Measurements from ENCODE around the gene RNF133. TPM values are rescaled to one million over a fixed set of nuclear protein-coding genes. Genes with fewer than 3 reads are reported as not detected.

The RNF133 gene
- total and polyA plus RNA-seq, 2 donors (not counting 1 experiment from before 2014, with no cell fraction given): not detected

GRCh38 chr7:122652876-122653275 lies 46.0 kb downstream of the RNF133 start:
- Histone ChIP-seq H3K4me3 (ENCODE audit: control extremely low read depth in 1 of 5, extremely low read depth in 1 of 5, insufficient read depth in 1 of 5, low read depth in 2 of 5, low read length in 4 of 5) (no peak overlapping the region), H3K9ac (ENCODE audit: low read length) (no peak overlapping the region), H3K4me2 (replicated peaks; ENCODE audit: low read depth, low read length, poor library complexity, severe bottlenecking) (no peak overlapping the region), H3K79me2 (ENCODE audit: control insufficient read depth, insufficient read depth, low read length) (no peaks in the 10 kb centered on the region), H3K36me3 (replicated peaks in 1 of 2; ENCODE audit: control extremely low read depth in 1 of 2, control insufficient read depth in 1 of 2, extremely low read depth in 1 of 2, insufficient read depth in 2 of 2, low read length in 1 of 2) (no peaks in the 10 kb centered on the region), H3K27me3 (replicated peaks in 1 of 4; ENCODE audit: control extremely low read depth in 1 of 4, control insufficient read depth in 3 of 4, insufficient read depth in 4 of 4, low read length in 3 of 4) (no peaks in the 10 kb centered on the region), H2AFZ (ENCODE audit: insufficient read depth, low read depth, low read length, poor library complexity, severe bottlenecking) (no peak overlapping the region), H3K27ac (ENCODE audit: low read length in 2 of 2) (no peak overlapping the region), H3K4me1 (ENCODE audit: control insufficient read depth in 2 of 2, insufficient read depth in 2 of 2, low read length in 2 of 2) (no peaks in the 10 kb centered on the region), H4K20me1 (ENCODE audit: control insufficient read depth, insufficient read depth, low read length, poor library complexity, severe bottlenecking) (no peaks in the 10 kb centered on the region), H3K9me3 (ENCODE audit: control extremely low read depth in 1 of 3, control insufficient read depth in 2 of 3, insufficient read depth in 1 of 3, low read length in 2 of 3) (no peaks in the 10 kb centered on the region)
- no peak overlapping the region for H3K27ac Mint-ChIP-seq
- DNase-seq (no peak), ATAC-seq (ENCODE audit: low read depth) (no peak)
- POLR2A ChIA-PET: no interaction called here
- intact Hi-C loops (cut with micrococcal nuclease): no loop called here
- no peak for TF ChIP-seq CTCF (IDR thresholded peaks at IDR 0.05)
- TF ChIP-seq EZH2 (IDR thresholded peaks at IDR 0.05; ENCODE audit: borderline replicate concordance, insufficient read depth, low read depth, low read length, poor library complexity, severe bottlenecking): no peak
- H3K4me1 Mint-ChIP-seq: no peaks in the 10 kb centered on the region
- WGBS (ENCODE audit: insufficient coverage): 88% methylated on average over 3 of the region's 4 CpGs
- H3K9me3 Mint-ChIP-seq (ENCODE audit: insufficient read depth): no peaks in the 10 kb centered on the region
- no peaks in the 10 kb centered on the region for H3K27me3 Mint-ChIP-seq
- no peak overlapping the region for H3K4me3 Mint-ChIP-seq
- CTCF ChIA-PET: no interaction called here

- ChIA-PET CTCF (no interaction called here), POLR2A (no interaction called here)
- intact Hi-C loops (cut with micrococcal nuclease): no loop called here
- WGBS (ENCODE audit: insufficient coverage): no CpG with 5 or more reads among the region's 2 CpGs
- Histone ChIP-seq H4K20me1 (ENCODE audit: control insufficient read depth, insufficient read depth, low read length, poor library complexity, severe bottlenecking) (no peaks in the 10 kb centered on the region), H3K36me3 (replicated peaks in 1 of 2; ENCODE audit: control extremely low read depth in 1 of 2, control insufficient read depth in 1 of 2, extremely low read depth in 1 of 2, insufficient read depth in 2 of 2, low read length in 1 of 2) (no peaks in the 10 kb centered on the region), H3K4me1 (ENCODE audit: control insufficient read depth in 2 of 2, insufficient read depth in 2 of 2, low read length in 2 of 2) (no peaks in the 10 kb centered on the region), H3K27me3 (replicated peaks in 1 of 4; ENCODE audit: control extremely low read depth in 1 of 4, control insufficient read depth in 3 of 4, insufficient read depth in 4 of 4, low read length in 3 of 4) (no peaks in the 10 kb centered on the region), H3K4me2 (replicated peaks; ENCODE audit: low read depth, low read length, poor library complexity, severe bottlenecking) (no peak overlapping the region), H3K79me2 (ENCODE audit: control insufficient read depth, insufficient read depth, low read length) (no peaks in the 10 kb centered on the region), H2AFZ (ENCODE audit: insufficient read depth, low read depth, low read length, poor library complexity, severe bottlenecking) (no peak overlapping the region), H3K9me3 (ENCODE audit: control extremely low read depth in 1 of 3, control insufficient read depth in 2 of 3, insufficient read depth in 1 of 3, low read length in 2 of 3) (no peaks in the 10 kb centered on the region), H3K27ac (ENCODE audit: low read length in 2 of 2) (no peak overlapping the region), H3K9ac (ENCODE audit: low read length) (no peak overlapping the region), H3K4me3 (ENCODE audit: control extremely low read depth in 1 of 5, extremely low read depth in 1 of 5, insufficient read depth in 1 of 5, low read depth in 2 of 5, low read length in 4 of 5) (no peak overlapping the region)
- TF ChIP-seq CTCF (IDR thresholded peaks at IDR 0.05): no peak
- no peak for TF ChIP-seq EZH2 (IDR thresholded peaks at IDR 0.05; ENCODE audit: borderline replicate concordance, insufficient read depth, low read depth, low read length, poor library complexity, severe bottlenecking)
- H3K9me3 Mint-ChIP-seq (ENCODE audit: insufficient read depth): no peaks in the 10 kb centered on the region
- no peak overlapping the region for H3K27ac Mint-ChIP-seq
- H3K4me3 Mint-ChIP-seq: no peak overlapping the region
- no peak for ATAC-seq (ENCODE audit: low read depth)
- H3K27me3 Mint-ChIP-seq: no peaks in the 10 kb centered on the region
- DNase-seq: no peak
- H3K4me1 Mint-ChIP-seq: no peaks in the 10 kb centered on the region
These were observed 47.5 kb downstream of the RNF133 start for GRCh38 chr7:122651451-122651850.

Small RNA genes lying within 50 kb of the gene (small RNA-seq; reads per million reads assigned to genes)
- gene AC006463.1 (ENCODE audit: insufficient read length, low read depth, low replicate concordance): not detected

Other genes starting within 250 kb of the RNF133 start
- not detected in 2 replicates for gene RNF148, start 3.8 kb upstream of the RNF133 start, total RNA-seq
- not detected in 2 replicates for gene RNF148, start 3.8 kb upstream of the RNF133 start, polyA plus RNA-seq
- gene CADPS2, start 187.3 kb upstream of the RNF133 start, total RNA-seq: not detected in 2 replicates
- not detected in 2 replicates for gene CADPS2, start 187.3 kb upstream of the RNF133 start, polyA plus RNA-seq

Data from B cell (primary cell).